CD4-positive, alpha-beta T cell (primary cell): ENCODE measurements around the gene PKDREJ. TPM values are rescaled to one million over a fixed set of nuclear protein-coding genes. Genes with fewer than 3 reads are reported as not detected.

ENCODE experiments used
- ATAC-seq: fragments of 200-7000 bp; cut with Tn5 transposase; one replicate; pipeline ENCODE4 v1.10.0; 2022; ENCODE audit warnings: mild to moderate bottlenecking; ENCODE audit not compliant: poor library complexity
- CTCF ChIA-PET: fragments of 350-600 bp; sonication (Branson Sonifier 250); formaldehyde crosslinking; loops from one replicate; lab custom pipeline; 2021; ENCODE audit warnings: antibody characterized with exemption, inconsistent platforms; lab: Charles Lee
- POLR2A ChIA-PET: fragments of 350-600 bp; sonication (Branson Sonifier 250); formaldehyde crosslinking; loops from one replicate; lab custom pipeline; 2021; ENCODE audit warnings: antibody characterized with exemption, inconsistent platforms; lab: Charles Lee
- DNase-seq, 14 experiments: peaks; one replicate each; pipeline ENCODE4 v3.0.0-alpha.2; 2013 to 2020; ENCODE audit warnings: mixed read lengths in 2 of 14
- H3K27ac ChIP-seq, 2 donors: one replicate each; pipeline versions ENCODE4 v1.5.1 to v1.7.0; 2013; ENCODE audit warnings: low read length in 2 of 2, low read depth in 1 of 2, mild to moderate bottlenecking in 1 of 2
- H3K27me3 ChIP-seq, 2 experiments: 1 replicate in 1 of 2; 2 replicates in 1 of 2; pipeline versions ENCODE4 v1.6.1 to v1.7.0; 2013; ENCODE audit warnings: low read length in 2 of 2, control low read depth in 1 of 2, mild to moderate bottlenecking in 1 of 2, moderate library complexity in 1 of 2; ENCODE audit not compliant: insufficient read depth in 2 of 2, control insufficient read depth in 1 of 2
- H3K36me3 ChIP-seq: one replicate; pipeline ENCODE4 v1.6.1; 2013; ENCODE audit warnings: low read length, control low read depth; ENCODE audit not compliant: insufficient read depth
- H3K4me1 ChIP-seq: one replicate; pipeline ENCODE4 v1.6.1; 2013; ENCODE audit warnings: low read length, control low read depth; ENCODE audit not compliant: insufficient read depth
- H3K4me3 ChIP-seq: one replicate; pipeline ENCODE4 v1.5.1; 2013; ENCODE audit warnings: mild to moderate bottlenecking, low read length, moderate library complexity
- H3K9me3 ChIP-seq, 2 experiments: 1 replicate in 1 of 2; 2 replicates in 1 of 2; pipeline versions ENCODE4 v1.6.1 to v1.7.0; 2013; ENCODE audit warnings: low read length in 2 of 2, mild to moderate bottlenecking in 2 of 2, control low read depth in 1 of 2, moderate library complexity in 1 of 2; ENCODE audit not compliant: control insufficient read depth in 1 of 2, insufficient read depth in 1 of 2
- H3K27ac Mint-ChIP-seq: one replicate; pipeline ENCODE4 v1.8.0; 2020; ENCODE audit warnings: mixed read lengths
- H3K27me3 Mint-ChIP-seq: one replicate; pipeline ENCODE4 v1.8.0; 2021; ENCODE audit warnings: mixed read lengths
- H3K36me3 Mint-ChIP-seq: one replicate; pipeline ENCODE4 v1.8.0; 2021; ENCODE audit warnings: low read depth, mixed read lengths
- H3K4me1 Mint-ChIP-seq: one replicate; pipeline ENCODE4 v1.8.0; 2021; ENCODE audit warnings: low read depth, mixed read lengths
- H3K4me3 Mint-ChIP-seq: one replicate; pipeline ENCODE4 v1.8.0; 2020; ENCODE audit warnings: mild to moderate bottlenecking, mixed read lengths
- H3K9me3 Mint-ChIP-seq: one replicate; pipeline ENCODE4 v1.8.0; 2020; ENCODE audit warnings: mixed read lengths
- intact Hi-C, 2 experiments: fragments of 100-400 bp; cut with DNase I in 1 of 2; cut with micrococcal nuclease in 1 of 2; formaldehyde crosslinking; loops; one replicate each; pipeline versions ENCODE4 v1.15.1 to v1.9.0; 2023 to 2025; cut with DNase I, micrococcal nuclease
- total RNA-seq, 174 experiments: library from RNA in 2 of 174; stranded (reverse) in 2 of 174; gene quantifications; one replicate each; pipeline ENCODE4 v1.2.3 and lab custom pipeline; 2021 to 2026
- TF ChIP-seq, protein P1 (sequence below): fragments of 200-600 bp; IDR thresholded peaks from one replicate; pipeline ENCODE4 v1.8.0; 2022; ENCODE audit warnings: antibody characterized with exemption, mild to moderate bottlenecking

Gene PKDREJ
- total RNA-seq, 2 experiments from 2014 or later: not detected

DNA sequence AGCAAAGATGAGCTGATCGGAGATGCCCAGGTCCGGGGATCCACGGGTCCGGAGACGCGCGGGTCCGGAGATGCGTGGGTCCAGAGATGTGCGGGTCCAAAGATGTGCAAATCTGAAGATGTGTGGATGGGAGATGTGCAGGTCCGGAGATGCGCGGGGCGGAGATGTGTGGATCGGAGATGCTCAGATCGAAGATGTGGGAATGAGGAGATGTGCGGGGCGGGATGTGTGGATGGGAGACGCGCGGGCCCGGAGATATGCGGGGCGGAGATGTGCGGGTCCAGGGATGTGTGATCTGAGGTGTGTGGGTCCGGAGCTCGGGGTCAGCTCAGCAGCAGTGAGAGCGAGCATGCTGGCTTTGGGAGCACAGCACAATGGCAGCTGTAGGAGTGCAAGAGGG lies 48.5 kb downstream of the PKDREJ start:
- no peak overlapping the region for H3K27ac Mint-ChIP-seq
- intact Hi-C loops: no loop called here
- POLR2A ChIA-PET: no interaction called here

DNA sequence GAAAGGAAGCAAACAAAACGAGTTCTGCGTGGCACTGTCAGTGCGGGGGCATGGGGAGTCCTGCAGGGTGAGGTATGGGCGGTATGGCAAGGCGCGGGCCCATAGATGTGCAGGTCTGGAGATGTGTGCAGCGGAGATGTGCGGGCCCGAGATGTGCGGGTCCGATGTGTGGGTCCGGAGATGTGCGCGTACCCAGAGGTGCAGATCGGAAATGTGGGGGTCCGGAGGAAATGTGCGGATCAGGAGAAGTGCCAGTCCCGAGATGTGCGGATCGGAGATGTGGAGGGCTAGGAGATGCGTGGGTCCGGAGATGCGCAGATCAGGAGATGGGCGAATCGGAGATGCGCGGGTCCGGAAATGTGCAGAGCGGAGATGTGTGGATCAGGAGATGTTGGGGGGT lies 49.0 kb downstream of the PKDREJ start:
- Histone ChIP-seq H3K4me3 (no peak overlapping the region), H3K36me3 (peaks cover 25% of the 10 kb centered on the region), H3K4me1 (no peaks in the 10 kb centered on the region), H3K9me3 (peaks cover 3 to 6% of the 10 kb centered on the region in 2 experiments), H3K27ac (no peak overlapping the region), H3K27me3 (no peaks in the 10 kb centered on the region)
- H3K4me3 Mint-ChIP-seq: no peak overlapping the region
- peaks cover 3% of the 10 kb centered on the region for H3K9me3 Mint-ChIP-seq
- CTCF ChIA-PET: no interaction called here
- no peaks in the 10 kb centered on the region for H3K27me3 Mint-ChIP-seq
- POLR2A ChIA-PET: no interaction called here
- DNase-seq (no peak), ATAC-seq (no peak)
- no peaks in the 10 kb centered on the region for H3K4me1 Mint-ChIP-seq
- no peak overlapping the region for H3K27ac Mint-ChIP-seq
- intact Hi-C loops: no loop called here
- H3K36me3 Mint-ChIP-seq: peaks cover 87% of the 10 kb centered on the region
- TF ChIP-seq, protein P1, sequence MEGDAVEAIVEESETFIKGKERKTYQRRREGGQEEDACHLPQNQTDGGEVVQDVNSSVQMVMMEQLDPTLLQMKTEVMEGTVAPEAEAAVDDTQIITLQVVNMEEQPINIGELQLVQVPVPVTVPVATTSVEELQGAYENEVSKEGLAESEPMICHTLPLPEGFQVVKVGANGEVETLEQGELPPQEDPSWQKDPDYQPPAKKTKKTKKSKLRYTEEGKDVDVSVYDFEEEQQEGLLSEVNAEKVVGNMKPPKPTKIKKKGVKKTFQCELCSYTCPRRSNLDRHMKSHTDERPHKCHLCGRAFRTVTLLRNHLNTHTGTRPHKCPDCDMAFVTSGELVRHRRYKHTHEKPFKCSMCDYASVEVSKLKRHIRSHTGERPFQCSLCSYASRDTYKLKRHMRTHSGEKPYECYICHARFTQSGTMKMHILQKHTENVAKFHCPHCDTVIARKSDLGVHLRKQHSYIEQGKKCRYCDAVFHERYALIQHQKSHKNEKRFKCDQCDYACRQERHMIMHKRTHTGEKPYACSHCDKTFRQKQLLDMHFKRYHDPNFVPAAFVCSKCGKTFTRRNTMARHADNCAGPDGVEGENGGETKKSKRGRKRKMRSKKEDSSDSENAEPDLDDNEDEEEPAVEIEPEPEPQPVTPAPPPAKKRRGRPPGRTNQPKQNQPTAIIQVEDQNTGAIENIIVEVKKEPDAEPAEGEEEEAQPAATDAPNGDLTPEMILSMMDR: no peak

More for the DNA sequence above, 48.5 kb downstream of the PKDREJ start:
- H3K9me3 Mint-ChIP-seq: no peaks in the 10 kb centered on the region
- DNase-seq (no peak), ATAC-seq (no peak)
- no peak overlapping the region for H3K4me3 Mint-ChIP-seq
- peaks cover 2% of the 10 kb centered on the region for H3K4me1 Mint-ChIP-seq
- Histone ChIP-seq H3K9me3 (peaks cover 1 to 2% of the 10 kb centered on the region in 2 experiments), H3K36me3 (peaks cover 28% of the 10 kb centered on the region), H3K27ac (no peak overlapping the region), H3K27me3 (no peaks in the 10 kb centered on the region), H3K4me3 (no peak overlapping the region), H3K4me1 (peaks cover 3% of the 10 kb centered on the region)
- H3K36me3 Mint-ChIP-seq: peaks cover 87% of the 10 kb centered on the region
- TF ChIP-seq, protein P1: no peak
- H3K27me3 Mint-ChIP-seq: no peaks in the 10 kb centered on the region
- CTCF ChIA-PET: no interaction called here

DNA sequence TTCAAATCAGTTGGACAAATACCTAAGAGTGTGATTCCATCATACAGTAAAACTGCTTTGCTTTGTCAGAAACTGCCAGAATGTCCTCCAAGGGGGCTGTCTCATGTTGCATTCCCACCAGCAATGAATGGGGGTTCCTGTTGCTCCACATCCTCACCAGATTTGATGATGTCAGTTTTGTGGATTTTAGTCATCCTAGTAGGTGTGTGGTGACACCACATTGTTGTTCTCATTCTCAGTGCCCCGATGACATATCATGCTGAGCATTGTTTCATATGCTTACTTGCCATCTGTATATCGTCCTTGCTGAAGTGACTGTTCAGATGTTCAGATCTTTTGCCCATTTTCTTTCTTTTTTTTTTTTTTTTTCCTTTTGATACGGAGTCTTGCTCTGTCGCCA lies 50.1 kb downstream of the PKDREJ start:
- TF ChIP-seq, protein P1: no peak
- H3K27ac Mint-ChIP-seq: no peak overlapping the region
- peaks cover 91% of the 10 kb centered on the region for H3K36me3 Mint-ChIP-seq
- ChIA-PET CTCF (no interaction called here), POLR2A (no interaction called here)
- no peaks in the 10 kb centered on the region for H3K27me3 Mint-ChIP-seq
- H3K4me1 Mint-ChIP-seq: no peaks in the 10 kb centered on the region
- H3K27me3 ChIP-seq: no peaks in the 10 kb centered on the region
- H3K9me3 ChIP-seq: peaks cover 8 to 11% of the 10 kb centered on the region in 2 experiments
- no peak overlapping the region for H3K4me3 Mint-ChIP-seq
- no peak overlapping the region for H3K4me3 ChIP-seq
- peaks cover 9% of the 10 kb centered on the region for H3K9me3 Mint-ChIP-seq
- intact Hi-C loops: no loop called here
- H3K36me3 ChIP-seq: peaks cover 22% of the 10 kb centered on the region
- no peak overlapping the region for H3K27ac ChIP-seq
- ATAC-seq (no peak), DNase-seq (no peak)
- H3K4me1 ChIP-seq: no peaks in the 10 kb centered on the region
